Activated naive CD8-positive, alpha-beta T cell treated with anti-CD3 and anti-CD28 coated beads, Interleukin-2, amount 10 ng/mL, durations not matched to agents 7 days and 5 days (primary cell): ENCODE measurements around the gene LRP1B. TPM values are rescaled to one million over a fixed set of nuclear protein-coding genes. Genes with fewer than 3 reads are reported as not detected.

Source experiments
- ATAC-seq: fragments of 150-1000 bp; cut with Tn5 transposase; one replicate; pipeline ENCODE4 v1.10.0; 2021; ENCODE audit warnings: low read depth, moderate library complexity
- POLR2A ChIA-PET: fragments of 350-600 bp; sonication (Branson Sonifier 250); formaldehyde crosslinking; loops from one replicate; lab custom pipeline; 2021; ENCODE audit warnings: antibody characterized with exemption; lab: Charles Lee
- DNase-seq: peaks from one replicate; pipeline ENCODE4 v3.0.0; 2021
- H3K27ac Mint-ChIP-seq: one replicate; pipeline ENCODE4 v1.8.0; 2022; ENCODE audit warnings: mild to moderate bottlenecking, mixed read lengths
- H3K27me3 Mint-ChIP-seq: one replicate; pipeline ENCODE4 v1.8.0; 2022; ENCODE audit warnings: mild to moderate bottlenecking, moderate library complexity, mixed read lengths
- H3K36me3 Mint-ChIP-seq: one replicate; pipeline ENCODE4 v1.8.0; 2021; ENCODE audit warnings: mild to moderate bottlenecking, mixed read lengths
- H3K4me1 Mint-ChIP-seq: one replicate; pipeline ENCODE4 v1.8.0; 2021; ENCODE audit warnings: mixed read lengths
- H3K4me3 Mint-ChIP-seq: one replicate; pipeline ENCODE4 v1.8.0; 2022; ENCODE audit warnings: mild to moderate bottlenecking, moderate library complexity, mixed read lengths
- H3K9me3 Mint-ChIP-seq: one replicate; pipeline ENCODE4 v1.8.0; 2021; ENCODE audit warnings: mixed read lengths
- total RNA-seq, 2 experiments: library from RNA; stranded (reverse); gene quantifications; one replicate each; pipeline ENCODE4 v1.2.3, GENCODE V29; 2021

The LRP1B gene
- total RNA-seq, 2 experiments from 2014 or later, result not detected

DNA sequence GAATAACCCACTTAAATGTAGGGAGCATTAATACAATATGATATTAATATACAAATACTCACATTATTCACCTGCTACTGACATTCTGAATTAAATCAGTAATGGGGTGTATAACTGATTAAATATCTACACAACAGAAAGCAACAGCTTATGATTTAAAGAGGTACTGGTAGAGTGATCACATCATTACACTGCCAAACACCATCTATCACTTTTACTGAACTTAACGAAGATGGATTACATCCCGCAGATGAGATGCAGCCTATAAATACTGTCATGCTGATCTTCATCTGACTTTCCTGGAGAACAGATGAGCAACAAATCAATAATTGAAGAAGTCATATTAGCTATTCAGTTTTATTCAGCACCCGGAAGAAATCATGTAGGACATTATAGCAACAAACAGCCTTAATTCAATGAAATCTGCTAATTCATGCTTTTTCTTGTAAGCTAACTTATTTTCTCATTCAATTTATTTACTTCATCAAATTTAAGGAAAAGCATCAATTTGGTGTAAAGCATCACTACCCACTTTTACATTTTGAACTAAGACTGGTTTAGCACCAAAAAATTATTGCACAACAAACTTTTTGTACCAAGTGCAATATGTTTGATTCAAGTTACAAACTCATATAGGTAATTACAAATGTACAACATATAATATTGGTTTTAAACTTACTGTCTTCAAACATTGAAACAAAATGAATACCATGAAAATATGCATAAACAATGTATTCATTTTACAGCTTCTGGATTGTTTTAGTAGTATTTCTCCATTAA, 1509.0 kb downstream of the LRP1B start:
- no peak overlapping the region for H3K4me3 Mint-ChIP-seq
- H3K9me3 Mint-ChIP-seq, result peaks cover 2% of the 10 kb centered on the region
- no peaks in the 10 kb centered on the region for H3K36me3 Mint-ChIP-seq
- no peak overlapping the region for H3K27ac Mint-ChIP-seq
- DNase-seq, result no peak
- no peak for ATAC-seq
- no peaks in the 10 kb centered on the region for H3K4me1 Mint-ChIP-seq
- POLR2A ChIA-PET, result no interaction called here
- H3K27me3 Mint-ChIP-seq, result no peaks in the 10 kb centered on the region

GRCh38 chr2:140604788-140605187, 1526.0 kb downstream of the LRP1B start:
- Mint-ChIP-seq H3K4me1 (no peaks in the 10 kb centered on the region), H3K27ac (no peak overlapping the region), H3K27me3 (no peaks in the 10 kb centered on the region), H3K4me3 (no peak overlapping the region), H3K9me3 (peaks cover 2% of the 10 kb centered on the region), H3K36me3 (no peaks in the 10 kb centered on the region)
- DNase-seq (no peak), ATAC-seq (no peak)
- POLR2A ChIA-PET, result no interaction called here

DNA sequence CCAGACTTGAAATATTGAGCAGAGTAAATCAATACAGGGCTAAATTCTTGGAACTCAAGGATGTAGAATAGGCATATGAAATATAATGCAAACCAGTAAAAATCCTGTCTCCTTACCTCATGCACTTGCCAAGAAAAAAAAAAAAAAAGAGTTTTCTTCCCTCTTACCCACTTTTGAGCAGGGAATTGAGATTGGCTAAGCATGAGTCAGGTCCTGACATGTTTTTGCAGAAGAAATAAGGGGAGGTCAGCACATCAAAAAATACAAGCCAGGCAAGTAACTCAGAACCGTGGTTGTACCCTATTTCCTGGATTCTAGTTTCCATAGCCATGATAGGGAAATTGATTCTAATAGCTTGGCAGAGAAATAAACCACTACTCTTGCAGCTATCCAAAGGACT, 1526.7 kb downstream of the LRP1B start:
- ATAC-seq, result no peak
- POLR2A ChIA-PET, result no interaction called here
- H3K27me3 Mint-ChIP-seq, result no peaks in the 10 kb centered on the region
- no peaks in the 10 kb centered on the region for H3K4me1 Mint-ChIP-seq
- no peak overlapping the region for H3K4me3 Mint-ChIP-seq
- no peak overlapping the region for H3K27ac Mint-ChIP-seq
- no peak for DNase-seq
- H3K36me3 Mint-ChIP-seq, result no peaks in the 10 kb centered on the region
- peaks cover 2% of the 10 kb centered on the region for H3K9me3 Mint-ChIP-seq

DNA sequence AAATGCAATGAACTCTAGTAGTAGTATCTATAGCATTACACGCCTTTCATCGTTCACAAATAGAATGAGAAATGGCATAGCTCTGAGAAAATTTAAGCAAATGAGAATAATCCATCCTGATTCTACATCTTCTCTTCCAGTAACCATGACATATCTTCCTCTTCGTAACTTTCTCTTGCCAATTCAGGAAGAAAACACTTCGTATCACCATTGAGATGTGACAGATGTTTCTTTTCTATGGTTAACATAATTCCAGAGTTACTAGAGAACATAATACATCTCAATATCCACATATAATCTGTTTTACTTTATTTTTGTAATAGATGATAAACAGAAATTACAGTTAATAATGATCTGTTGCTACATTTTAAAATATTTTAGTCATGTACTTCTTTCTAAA, 1527.4 kb downstream of the LRP1B start:
- Mint-ChIP-seq H3K27me3 (no peaks in the 10 kb centered on the region), H3K4me1 (no peaks in the 10 kb centered on the region), H3K27ac (no peak overlapping the region), H3K4me3 (no peak overlapping the region), H3K9me3 (peaks cover 2% of the 10 kb centered on the region), H3K36me3 (no peaks in the 10 kb centered on the region)
- ATAC-seq (no peak), DNase-seq (no peak)
- POLR2A ChIA-PET, result no interaction called here

DNA sequence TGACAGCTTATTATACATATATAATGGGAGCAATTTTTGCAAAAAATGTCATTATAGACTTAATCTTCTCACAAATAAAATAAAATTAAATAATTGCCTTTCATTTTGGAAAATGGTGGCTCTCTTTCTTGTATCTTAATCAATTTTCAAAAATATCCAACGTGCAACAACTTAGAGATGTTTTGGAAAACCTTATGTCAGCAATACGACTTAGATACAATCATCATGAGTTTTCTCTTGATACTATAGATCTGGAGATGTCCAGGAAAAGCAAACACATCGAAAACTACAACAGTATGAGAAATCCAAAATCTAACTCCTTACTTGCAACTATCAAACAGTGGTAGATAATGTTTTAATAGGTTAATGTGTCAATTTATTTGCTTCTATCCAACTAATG, 1529.0 kb downstream of the LRP1B start:
- Mint-ChIP-seq H3K36me3 (no peaks in the 10 kb centered on the region), H3K4me3 (no peak overlapping the region), H3K27ac (no peak overlapping the region), H3K27me3 (no peaks in the 10 kb centered on the region), H3K4me1 (no peaks in the 10 kb centered on the region), H3K9me3 (peaks cover 2% of the 10 kb centered on the region)
- DNase-seq (no peak), ATAC-seq (no peak)
- POLR2A ChIA-PET, result no interaction called here

DNA sequence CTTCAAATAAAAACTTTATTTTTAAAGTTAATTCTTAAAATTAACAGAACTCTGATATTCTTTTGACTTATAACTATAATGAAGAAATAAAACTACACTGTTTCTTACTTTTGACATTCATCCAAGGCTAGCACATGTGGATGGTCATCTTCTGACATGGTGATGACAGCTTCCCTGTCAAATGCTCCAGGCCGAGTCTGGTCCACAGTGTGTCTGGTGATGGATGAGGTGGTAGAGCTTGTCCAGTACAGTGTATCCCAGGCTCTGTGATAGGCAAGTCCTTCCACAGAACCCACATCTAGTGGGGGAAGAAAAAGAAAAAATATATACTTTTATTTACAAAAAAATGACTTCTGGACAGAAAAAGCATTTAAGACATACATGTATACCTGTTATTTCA, 1529.5 kb downstream of the LRP1B start:
- no peak overlapping the region for H3K27ac Mint-ChIP-seq
- no peaks in the 10 kb centered on the region for H3K27me3 Mint-ChIP-seq
- ATAC-seq, result no peak
- no peaks in the 10 kb centered on the region for H3K4me1 Mint-ChIP-seq
- peaks cover 2% of the 10 kb centered on the region for H3K9me3 Mint-ChIP-seq
- POLR2A ChIA-PET, result no interaction called here
- H3K36me3 Mint-ChIP-seq, result no peaks in the 10 kb centered on the region
- no peak for DNase-seq
- H3K4me3 Mint-ChIP-seq, result no peak overlapping the region

DNA sequence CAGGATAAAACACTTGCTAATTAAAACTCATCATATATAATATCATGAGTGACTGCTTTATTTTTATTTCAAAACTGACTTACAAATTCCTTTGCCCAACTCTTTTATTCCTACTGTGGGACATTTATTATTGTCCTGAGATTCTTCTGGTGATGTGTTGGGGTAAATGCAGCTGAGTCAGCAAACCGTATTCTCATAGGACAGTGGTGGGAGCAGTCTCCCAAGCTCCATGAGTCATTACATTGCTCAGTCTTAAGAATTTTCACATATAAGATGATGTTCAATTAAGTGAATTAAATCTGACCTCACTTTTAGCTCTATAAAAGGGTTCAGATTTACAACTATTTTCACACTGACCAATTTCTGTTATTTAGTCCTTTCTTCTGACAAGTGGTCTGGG, 1530.7 kb downstream of the LRP1B start:
- POLR2A ChIA-PET, result no interaction called here
- no peak for ATAC-seq

DNA sequence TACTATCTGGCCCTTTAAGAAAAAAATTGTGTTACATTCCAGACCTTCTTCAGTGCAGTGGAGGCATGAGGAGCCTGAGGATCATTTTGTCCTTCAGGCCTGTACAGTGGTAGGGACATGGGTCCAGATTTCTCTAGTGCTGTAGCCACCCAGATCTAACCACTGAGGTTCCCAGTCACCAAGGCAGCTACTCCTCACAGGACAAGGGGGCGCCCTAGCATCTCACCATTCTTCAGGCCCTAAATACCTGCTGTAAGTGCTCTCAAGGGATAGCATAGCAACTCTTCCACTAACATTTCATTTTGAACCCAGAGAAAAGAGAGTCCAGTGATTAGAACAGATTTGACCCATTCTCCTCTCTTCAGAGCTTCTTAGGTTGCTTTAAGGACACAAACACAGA, 1533.0 kb downstream of the LRP1B start:
- no peaks in the 10 kb centered on the region for H3K27me3 Mint-ChIP-seq
- H3K36me3 Mint-ChIP-seq, result no peaks in the 10 kb centered on the region
- no peak overlapping the region for H3K27ac Mint-ChIP-seq
- H3K4me1 Mint-ChIP-seq, result no peaks in the 10 kb centered on the region
- DNase-seq (no peak), ATAC-seq (no peak)
- H3K9me3 Mint-ChIP-seq, result peaks cover 2% of the 10 kb centered on the region
- POLR2A ChIA-PET, result no interaction called here
- no peak overlapping the region for H3K4me3 Mint-ChIP-seq

More for the DNA sequence above, 1530.7 kb downstream of the LRP1B start:
- Mint-ChIP-seq H3K27ac (no peak overlapping the region), H3K9me3 (peaks cover 2% of the 10 kb centered on the region), H3K27me3 (no peaks in the 10 kb centered on the region), H3K36me3 (no peaks in the 10 kb centered on the region), H3K4me3 (no peak overlapping the region), H3K4me1 (no peaks in the 10 kb centered on the region)
- DNase-seq, result no peak

GRCh38 chr2:140597205-140597604, 1533.6 kb downstream of the LRP1B start:
- Mint-ChIP-seq H3K4me1 (no peaks in the 10 kb centered on the region), H3K27ac (no peak overlapping the region), H3K4me3 (no peak overlapping the region), H3K9me3 (peaks cover 2% of the 10 kb centered on the region), H3K36me3 (no peaks in the 10 kb centered on the region), H3K27me3 (no peaks in the 10 kb centered on the region)
- ATAC-seq (no peak), DNase-seq (no peak)
- POLR2A ChIA-PET, result no interaction called here

GRCh38 chr2:140596447-140596846, 1534.4 kb downstream of the LRP1B start:
- POLR2A ChIA-PET, result no interaction called here
- Mint-ChIP-seq H3K36me3 (no peaks in the 10 kb centered on the region), H3K27me3 (no peaks in the 10 kb centered on the region), H3K9me3 (no peaks in the 10 kb centered on the region), H3K4me3 (no peak overlapping the region), H3K27ac (no peak overlapping the region), H3K4me1 (no peaks in the 10 kb centered on the region)
- DNase-seq (no peak), ATAC-seq (no peak)

GRCh38 chr2:140595107-140595506, 1535.7 kb downstream of the LRP1B start:
- no peak for DNase-seq
- no peaks in the 10 kb centered on the region for H3K4me1 Mint-ChIP-seq
- POLR2A ChIA-PET, result no interaction called here
- no peak overlapping the region for H3K4me3 Mint-ChIP-seq
- no peaks in the 10 kb centered on the region for H3K36me3 Mint-ChIP-seq
- H3K9me3 Mint-ChIP-seq, result no peaks in the 10 kb centered on the region
- no peaks in the 10 kb centered on the region for H3K27me3 Mint-ChIP-seq
- no peak for ATAC-seq
- H3K27ac Mint-ChIP-seq, result no peak overlapping the region

GRCh38 chr2:140593132-140593531, 1537.7 kb downstream of the LRP1B start:
- DNase-seq (no peak), ATAC-seq (no peak)
- Mint-ChIP-seq H3K9me3 (no peaks in the 10 kb centered on the region), H3K4me1 (no peaks in the 10 kb centered on the region), H3K36me3 (no peaks in the 10 kb centered on the region), H3K4me3 (no peak overlapping the region), H3K27ac (no peak overlapping the region), H3K27me3 (no peaks in the 10 kb centered on the region)
- POLR2A ChIA-PET, result no interaction called here

- DNase-seq, result no peak
- H3K4me1 Mint-ChIP-seq, result no peaks in the 10 kb centered on the region
- POLR2A ChIA-PET, result no interaction called here
- H3K27ac Mint-ChIP-seq, result no peak overlapping the region
- no peaks in the 10 kb centered on the region for H3K27me3 Mint-ChIP-seq
- no peak overlapping the region for H3K4me3 Mint-ChIP-seq
- no peaks in the 10 kb centered on the region for H3K36me3 Mint-ChIP-seq
- no peaks in the 10 kb centered on the region for H3K9me3 Mint-ChIP-seq
- no peak for ATAC-seq
These were observed 1541.1 kb downstream of the LRP1B start for GRCh38 chr2:140589696-140590095.

GRCh38 chr2:140589273-140589672, 1541.5 kb downstream of the LRP1B start:
- H3K9me3 Mint-ChIP-seq, result no peaks in the 10 kb centered on the region
- POLR2A ChIA-PET, result no interaction called here
- no peaks in the 10 kb centered on the region for H3K4me1 Mint-ChIP-seq
- no peaks in the 10 kb centered on the region for H3K27me3 Mint-ChIP-seq
- ATAC-seq (no peak), DNase-seq (no peak)
- no peak overlapping the region for H3K27ac Mint-ChIP-seq
- H3K4me3 Mint-ChIP-seq, result no peak overlapping the region
- H3K36me3 Mint-ChIP-seq, result no peaks in the 10 kb centered on the region
